A549 (cell line): ENCODE data around the gene DOCK9. TPM values are rescaled to one million over a fixed set of nuclear protein-coding genes. Genes with fewer than 3 reads are reported as not detected.

ENCODE experiments used
- ATAC-seq, 2 experiments: fragments of 200-7000 bp in 1 of 2; fragments of >200 bp in 1 of 2; cut with Nextera tagmentation in 1 of 2; cut with Tn5 transposase in 1 of 2; 3 replicates each; pipeline versions ENCODE4 v1.8.0 to v1.9.1; 2018 to 2020; ENCODE audit warnings: mild to moderate bottlenecking in 1 of 2, moderate library complexity in 1 of 2
- CTCF ChIA-PET: fragments of 300-600 bp; sonication (Branson Sonifier 250); formaldehyde crosslinking; extraction: SDS; loops from one replicate; lab custom pipeline; 2021; ENCODE audit warnings: antibody characterized with exemption, inconsistent platforms; lab: Yijun Ruan, JAX
- POLR2A ChIA-PET: fragments of 350-600 bp; formaldehyde crosslinking; extraction: SDS; loops from one replicate; lab custom pipeline; 2021; ENCODE audit warnings: antibody characterized with exemption, inconsistent platforms; lab: Yijun Ruan, JAX
- DNase-seq, 2 experiments: peaks; one replicate each; pipeline versions ENCODE4 v3.0.0 to v3.0.0-alpha.2; 2011 to 2016; ENCODE audit warnings: low read depth in 1 of 2, low spot score in 1 of 2
- FAIRE-seq: peaks from 2 replicates; lab custom pipeline; 2011; peaks lifted over from hg19 to GRCh38; lab: Jason Lieb, UNC
- H3K27ac ChIP-seq, 2 experiments: fragments of >200 bp; sonication (Bioruptor Twin); formaldehyde crosslinking; 3 replicates each; pipeline ENCODE4 v1.5.1; 2016 to 2017
- H3K4me1 ChIP-seq: fragments of >200 bp; sonication (Bioruptor Twin); formaldehyde crosslinking; 3 replicates; pipeline ENCODE4 v1.6.1; 2016
- H3K4me2 ChIP-seq: fragments of >200 bp; sonication (Bioruptor Twin); formaldehyde crosslinking; 3 replicates; pipeline ENCODE4 v1.6.1; 2016
- H3K4me3 ChIP-seq: fragments of >200 bp; sonication (Bioruptor Twin); formaldehyde crosslinking; 3 replicates; pipeline ENCODE4 v1.5.1; 2016
- H3K9me3 ChIP-seq: fragments of >200 bp; sonication (Bioruptor Twin); formaldehyde crosslinking; 3 replicates; pipeline ENCODE4 v1.6.1; 2016
- CBX2 ChIP-seq: fragments of 200-600 bp; sonication (generic); IDR thresholded peaks from 2 replicates; pipeline ENCODE4 v1.6.1; 2016; ENCODE audit warnings: low read depth, mild to moderate bottlenecking, borderline replicate concordance
- FOSB ChIP-seq: fragments of 250-450 bp; sonication (Bioruptor Pico); IDR thresholded peaks from 2 replicates; pipeline ENCODE4 v1.5.0; 2020; ENCODE audit warnings: mild to moderate bottlenecking, moderate library complexity
- GATA3 ChIP-seq: IDR thresholded peaks from 2 replicates; pipeline ENCODE4 v1.6.1; 2012; ENCODE audit warnings: borderline replicate concordance
- HDAC2 ChIP-seq: fragments of 200-600 bp; sonication (generic); IDR thresholded peaks from 2 replicates; pipeline ENCODE4 v1.6.1; 2016
- KDM1A ChIP-seq: fragments of 200-600 bp; sonication (generic); IDR thresholded peaks from 2 replicates; pipeline ENCODE4 v1.6.1; 2016; ENCODE audit warnings: low read depth, mild to moderate bottlenecking
- KDM5A ChIP-seq: fragments of 200-600 bp; sonication (generic); IDR thresholded peaks from 2 replicates; pipeline ENCODE4 v1.6.1; 2016; ENCODE audit warnings: antibody characterized with exemption, mild to moderate bottlenecking
- NPAS2 ChIP-seq: fragments of 250-450 bp; sonication (Bioruptor Pico); IDR thresholded peaks from 2 replicates; pipeline ENCODE4 v1.8.0; 2022; ENCODE audit warnings: mild to moderate bottlenecking, moderate library complexity, borderline replicate concordance
- PHF8 ChIP-seq: fragments of 200-600 bp; sonication (generic); IDR thresholded peaks from 2 replicates; pipeline ENCODE4 v1.6.1; 2016; ENCODE audit warnings: low read depth, mild to moderate bottlenecking, antibody characterized with exemption, moderate library complexity, borderline replicate concordance
- POLR2A ChIP-seq: IDR thresholded peaks from 2 replicates; pipeline ENCODE4 v1.6.1; 2012; ENCODE audit warnings: mild to moderate bottlenecking, low read length
- POLR2AphosphoS2 ChIP-seq: conservative IDR thresholded peaks from 2 replicates; pipeline ENCODE4 v1.6.1; 2012; ENCODE audit warnings: low read length, improper control_type of control experiment, inconsistent platforms
- RARB ChIP-seq: fragments of 250-450 bp; sonication (Bioruptor Pico); IDR thresholded peaks from 2 replicates; pipeline ENCODE4 v1.8.0; 2021; ENCODE audit warnings: mild to moderate bottlenecking, moderate library complexity
- REST ChIP-seq: fragments of 200-600 bp; sonication (generic); IDR thresholded peaks from 2 replicates; pipeline ENCODE4 v1.6.1; 2016; ENCODE audit warnings: antibody characterized with exemption, mild to moderate bottlenecking, moderate library complexity
- RFX5 ChIP-seq: fragments of 450-650 bp; IDR thresholded peaks from 2 replicates; pipeline ENCODE4 v1.7.1; 2014; ENCODE audit warnings: antibody characterized with exemption, mild to moderate bottlenecking, moderate library complexity
- ZC3H11A ChIP-seq: fragments of 450-650 bp; IDR thresholded peaks from 2 replicates; pipeline ENCODE4 v1.6.1; 2014; ENCODE audit warnings: antibody characterized with exemption, mild to moderate bottlenecking
- ZSCAN20 ChIP-seq: fragments of 250-450 bp; sonication (Bioruptor Pico); IDR thresholded peaks from 2 replicates; pipeline ENCODE4 v1.8.0; 2022; ENCODE audit warnings: mild to moderate bottlenecking, moderate library complexity
- WGBS: methylation state at CpG from one replicate; pipeline ENCODE4 v1.1.6; 2017; ENCODE audit errors: missing lambda C conversion rate; 5-methylcytosine and 5-hydroxymethylcytosine counted together
- polyA plus RNA-seq, 4 experiments: library from polyadenylated mRNA; depleted of rRNA in 3 of 4; stranded (reverse); fragments of >200 nt; fragmentation: RNase III in 1 of 4; extraction: RNeasy Plus Mini Kit Qiagen cat#74134 plus additional on column Dnase treatment in 1 of 4; gene quantifications; 2 replicates in 3 of 4; 3 replicates in 1 of 4; pipeline ENCODE4 v1.2.3, GENCODE V29; 2011 to 2017
- TF ChIP-seq, protein P1 (sequence below): fragments of 250-450 bp; sonication (Bioruptor Pico); IDR thresholded peaks from 2 replicates; pipeline ENCODE4 v1.5.0; 2020; ENCODE audit warnings: low read depth, mild to moderate bottlenecking, moderate library complexity
- TF ChIP-seq, protein P2 (sequence below): fragments of >200 bp; sonication (Bioruptor Twin); formaldehyde crosslinking; IDR thresholded peaks from 3 replicates; pipeline ENCODE4 v1.6.1; 2016
- TF ChIP-seq, protein P3 (sequence below): IDR thresholded peaks from 2 replicates; pipeline ENCODE4 v1.6.1; 2012

The DOCK9 gene
- polyA plus RNA-seq, 2 of the 4 experiments (the other 2 are of a cell fraction): 34.0 to 43.9 TPM

- POLR2A ChIA-PET: no interaction called here
Measured at GRCh38 chr13:98979012-98979660, 1.3 kb upstream of the DOCK9 start.

GRCh38 chr13:98978280-98978679 is 416 bp upstream of the DOCK9 start:
- no peak for DNase-seq
- H3K4me3 ChIP-seq: no peak overlapping the region
- H3K27ac ChIP-seq: no peak overlapping the region
- TF ChIP-seq POLR2AphosphoS2 (no peak), RFX5 (no peak), ZSCAN20 (no peak), KDM1A (no peak), ZC3H11A (no peak), KDM5A (no peak), GATA3 (no peak), POLR2A (no peak), NPAS2 (no peak)
- TF ChIP-seq, protein P1, sequence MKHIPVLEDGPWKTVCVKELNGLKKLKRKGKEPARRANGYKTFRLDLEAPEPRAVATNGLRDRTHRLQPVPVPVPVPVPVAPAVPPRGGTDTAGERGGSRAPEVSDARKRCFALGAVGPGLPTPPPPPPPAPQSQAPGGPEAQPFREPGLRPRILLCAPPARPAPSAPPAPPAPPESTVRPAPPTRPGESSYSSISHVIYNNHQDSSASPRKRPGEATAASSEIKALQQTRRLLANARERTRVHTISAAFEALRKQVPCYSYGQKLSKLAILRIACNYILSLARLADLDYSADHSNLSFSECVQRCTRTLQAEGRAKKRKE (CRISPR knock-in tag): no peak
- ATAC-seq: no peak
- no peaks in the 10 kb centered on the region for H3K9me3 ChIP-seq
- ChIA-PET CTCF (interaction anchor here (1.3 kb wide), 1 partner anchor 34 kb away, joined by 3 read pairs; no protein-coding TSS in a partner anchor), POLR2A (no interaction called here)
- H3K4me2 ChIP-seq: no peak overlapping the region
- FAIRE-seq: no peak
- 63% methylated on average over 3 of the region's 3 CpGs for WGBS
- H3K4me1 ChIP-seq: no peaks in the 10 kb centered on the region; the same call in 2 of the 3 replicates

More at GRCh38 chr13:98979012-98979660, 1.3 kb upstream of the DOCK9 start:
- no peak for ATAC-seq
- Histone ChIP-seq H3K27ac (no peak overlapping the region), H3K4me1 (peaks cover 4% of the 10 kb centered on the region; the same call in 2 of the 3 replicates), H3K4me3 (no peak overlapping the region), H3K4me2 (no peak overlapping the region), H3K9me3 (no peaks in the 10 kb centered on the region)
- DNase-seq: no peak
- 81% methylated on average over 9 of the region's 9 CpGs for WGBS
- CTCF ChIA-PET: no interaction called here
- no peak for FAIRE-seq
- TF ChIP-seq PHF8: no peak
- TF ChIP-seq, protein P2, sequence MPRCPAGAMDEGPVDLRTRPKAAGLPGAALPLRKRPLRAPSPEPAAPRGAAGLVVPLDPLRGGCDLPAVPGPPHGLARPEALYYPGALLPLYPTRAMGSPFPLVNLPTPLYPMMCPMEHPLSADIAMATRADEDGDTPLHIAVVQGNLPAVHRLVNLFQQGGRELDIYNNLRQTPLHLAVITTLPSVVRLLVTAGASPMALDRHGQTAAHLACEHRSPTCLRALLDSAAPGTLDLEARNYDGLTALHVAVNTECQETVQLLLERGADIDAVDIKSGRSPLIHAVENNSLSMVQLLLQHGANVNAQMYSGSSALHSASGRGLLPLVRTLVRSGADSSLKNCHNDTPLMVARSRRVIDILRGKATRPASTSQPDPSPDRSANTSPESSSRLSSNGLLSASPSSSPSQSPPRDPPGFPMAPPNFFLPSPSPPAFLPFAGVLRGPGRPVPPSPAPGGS: no peak
- TF ChIP-seq REST: no peak
- no peak for TF ChIP-seq CBX2
- TF ChIP-seq FOSB: no peak
- no peak for TF ChIP-seq HDAC2
- no peak for TF ChIP-seq KDM1A
- TF ChIP-seq POLR2A: no peak
- TF ChIP-seq, protein P3, sequence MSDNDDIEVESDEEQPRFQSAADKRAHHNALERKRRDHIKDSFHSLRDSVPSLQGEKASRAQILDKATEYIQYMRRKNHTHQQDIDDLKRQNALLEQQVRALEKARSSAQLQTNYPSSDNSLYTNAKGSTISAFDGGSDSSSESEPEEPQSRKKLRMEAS: no peak
- no peak for TF ChIP-seq KDM5A

GRCh38 chr13:98976941-98977340 is 923 bp downstream of the DOCK9 start:
- ChIA-PET POLR2A (no interaction called here), CTCF (interaction anchor here (0.7 kb wide), 1 partner anchor 8 kb away, joined by 3 read pairs; no protein-coding TSS in a partner anchor)
- no peak for FAIRE-seq
- DNase-seq: no peak
- H3K27ac ChIP-seq: no peak overlapping the region
- H3K4me1 ChIP-seq: peaks cover 7% of the 10 kb centered on the region; the same call in 1 of the 3 replicates
- ATAC-seq: no peak
- TF ChIP-seq RARB: no peak
- no peak for TF ChIP-seq PHF8
- no peak for TF ChIP-seq ZSCAN20
- TF ChIP-seq POLR2A: no peak
- no peak overlapping the region for H3K4me3 ChIP-seq
- 56% methylated on average over 2 of the region's 2 CpGs for WGBS
- H3K9me3 ChIP-seq: no peaks in the 10 kb centered on the region
- no peak overlapping the region for H3K4me2 ChIP-seq
